ENCODE results near the gene MID1. TPM values are rescaled to one million over a fixed set of nuclear protein-coding genes. Genes with fewer than 3 reads are reported as not detected.
"Not testable (repeated sequence)": the region's sequence is repeated elsewhere in the genome, so short reads cannot be mapped to it uniquely, and the experiment has no call there.

MID1 gene
- total and polyA plus RNA-seq, 2 donors from 2014 or later = 5.3 to 54.1 TPM

DNA sequence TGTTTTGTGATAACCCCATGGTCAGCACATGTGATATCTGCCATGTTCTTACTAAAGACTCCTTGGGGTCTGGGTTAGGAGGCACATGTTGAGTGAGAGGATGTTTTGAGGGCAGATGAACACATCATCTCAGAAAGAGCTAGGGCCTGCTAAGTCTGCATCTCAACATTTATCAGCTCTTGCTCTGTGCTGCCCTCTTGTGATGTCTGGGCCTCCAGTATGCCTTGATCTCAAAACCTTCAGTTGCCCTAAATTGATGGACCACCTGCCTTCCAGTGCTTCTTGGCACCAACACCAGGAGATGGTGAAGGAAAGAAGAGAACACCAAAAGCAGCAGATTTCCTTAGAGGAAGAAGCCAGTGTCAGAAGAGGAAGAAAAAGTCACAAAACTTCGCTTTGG lies 22.5 kb downstream of the MID1 start:
- TF ChIP-seq CTCF (IDR thresholded peaks at IDR 0.05; ENCODE audit: borderline replicate concordance, extremely low read depth, insufficient read depth) = peak; percentile 54
- intact Hi-C loops (cut with DNase I) = no loop called here
- no peaks in the 10 kb centered on the region for H3K9me3 ChIP-seq (ENCODE audit: control insufficient read depth in 2 of 3, insufficient read depth in 1 of 3, low read length in 3 of 3)
- H3K27me3 ChIP-seq (ENCODE audit: control insufficient read depth, insufficient read depth, low read length) = no peaks in the 10 kb centered on the region
- peaks cover 0 to 4% (median 0%) of the 10 kb centered on the region in 3 donors for H3K4me1 ChIP-seq (ENCODE audit: control insufficient read depth in 2 of 3, insufficient read depth in 2 of 3, low read depth in 1 of 3, low read length in 3 of 3)
- DNase-seq = peak in 1 of 5 donors; percentile 53
- H3K9ac ChIP-seq (ENCODE audit: low read length in 3 of 3) = no peak overlapping the region
- no peak overlapping the region for H3K27ac ChIP-seq (ENCODE audit: low read depth in 2 of 2, low read length in 2 of 2)
- no peaks in the 10 kb centered on the region for H3K36me3 ChIP-seq (ENCODE audit: control insufficient read depth in 2 of 3, insufficient read depth in 3 of 3, low read length in 3 of 3)
- no peak overlapping the region for H3K4me3 ChIP-seq (ENCODE audit: low read length in 3 of 3)
- no peak for FAIRE-seq

DNA sequence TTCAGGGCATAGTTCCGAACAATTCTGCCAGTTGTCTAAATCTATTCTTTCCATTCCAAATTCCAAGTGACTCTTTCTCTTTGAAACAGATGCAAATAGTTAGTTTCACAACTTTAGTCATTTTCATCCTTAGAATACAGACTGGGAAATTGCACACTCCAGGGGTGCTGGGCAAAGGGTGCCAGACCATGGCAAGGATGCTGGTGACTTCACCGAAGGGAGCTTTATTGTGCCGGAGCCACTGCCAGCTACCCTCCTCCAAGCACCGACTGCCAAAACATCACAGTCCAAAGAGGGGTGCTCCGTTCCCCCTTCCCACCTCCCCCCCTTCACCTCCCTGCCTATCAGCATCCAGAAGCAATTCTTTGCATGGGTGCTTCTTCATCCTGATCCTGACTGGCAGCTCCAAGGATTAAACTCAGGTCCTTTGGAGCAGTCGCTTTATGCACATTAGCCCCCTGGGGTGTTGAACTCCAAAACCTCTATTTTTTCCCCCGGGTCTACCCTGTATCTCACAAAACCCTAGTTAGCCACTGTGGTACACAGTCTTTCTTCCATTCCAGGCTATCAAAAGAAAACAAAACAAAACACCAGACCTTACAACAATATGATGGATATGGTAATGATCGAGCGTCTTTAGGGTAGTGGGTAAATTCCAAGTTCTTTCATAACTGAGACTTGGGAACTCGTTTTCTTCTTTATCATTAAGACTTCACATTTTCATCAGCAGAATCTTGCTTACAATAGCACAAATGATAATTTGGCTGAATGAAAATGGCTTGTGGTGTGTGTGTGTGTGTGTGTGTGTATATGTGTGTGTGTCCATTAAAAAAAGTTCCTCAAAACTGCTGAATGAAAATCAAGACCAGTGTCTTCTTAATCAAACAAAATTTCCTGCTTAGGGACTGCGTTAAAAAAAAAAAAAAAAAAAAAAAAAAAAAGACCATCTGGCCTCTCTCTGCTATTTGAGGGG lies 28.7 kb downstream of the MID1 start:
- TF ChIP-seq CTCF (IDR thresholded peaks at IDR 0.05; ENCODE audit: borderline replicate concordance, extremely low read depth, insufficient read depth) = no peak
- FAIRE-seq = no peak

GRCh38 chrX:10589787-10590186 lies 30.6 kb downstream of the MID1 start:
- H3K27me3 ChIP-seq (ENCODE audit: control insufficient read depth, insufficient read depth, low read length); H3K4me1 ChIP-seq (ENCODE audit: control insufficient read depth in 2 of 3, insufficient read depth in 2 of 3, low read depth in 1 of 3, low read length in 3 of 3); intact Hi-C loops (cut with DNase I); H3K4me3 ChIP-seq (ENCODE audit: low read length in 3 of 3); H3K36me3 ChIP-seq (ENCODE audit: control insufficient read depth in 2 of 3, insufficient read depth in 3 of 3, low read length in 3 of 3); H3K9me3 ChIP-seq (ENCODE audit: control insufficient read depth in 2 of 3, insufficient read depth in 1 of 3, low read length in 3 of 3); DNase-seq; H3K9ac ChIP-seq (ENCODE audit: low read length in 3 of 3); FAIRE-seq; H3K27ac ChIP-seq (ENCODE audit: low read depth in 2 of 2, low read length in 2 of 2): not testable (repeated sequence)

More for the DNA sequence above, 28.7 kb downstream of the MID1 start:
- no peak overlapping the region for H3K4me3 ChIP-seq (ENCODE audit: low read length in 3 of 3)
- no peaks in the 10 kb centered on the region for H3K36me3 ChIP-seq (ENCODE audit: control insufficient read depth in 2 of 3, insufficient read depth in 3 of 3, low read length in 3 of 3)
- no peaks in the 10 kb centered on the region for H3K4me1 ChIP-seq (ENCODE audit: control insufficient read depth in 2 of 3, insufficient read depth in 2 of 3, low read depth in 1 of 3, low read length in 3 of 3)
- H3K27me3 ChIP-seq (ENCODE audit: control insufficient read depth, insufficient read depth, low read length) = no peaks in the 10 kb centered on the region
- intact Hi-C loops (cut with DNase I) = no loop called here
- H3K9me3 ChIP-seq (ENCODE audit: control insufficient read depth in 2 of 3, insufficient read depth in 1 of 3, low read length in 3 of 3) = no peaks in the 10 kb centered on the region
- no peak overlapping the region for H3K27ac ChIP-seq (ENCODE audit: low read depth in 2 of 2, low read length in 2 of 2)
- H3K9ac ChIP-seq (ENCODE audit: low read length in 3 of 3) = no peak overlapping the region
- DNase-seq = no peak

- FAIRE-seq = no peak
- no peak for DNase-seq
- no peaks in the 10 kb centered on the region for H3K4me1 ChIP-seq (ENCODE audit: control insufficient read depth in 2 of 3, insufficient read depth in 2 of 3, low read depth in 1 of 3, low read length in 3 of 3)
- H3K9ac ChIP-seq (ENCODE audit: low read length in 3 of 3) = no peak overlapping the region
- no peaks in the 10 kb centered on the region for H3K9me3 ChIP-seq (ENCODE audit: control insufficient read depth in 2 of 3, insufficient read depth in 1 of 3, low read length in 3 of 3)
- H3K4me3 ChIP-seq (ENCODE audit: low read length in 3 of 3) = no peak overlapping the region
- intact Hi-C loops (cut with DNase I) = no loop called here
- no peak for TF ChIP-seq CTCF (IDR thresholded peaks at IDR 0.05; ENCODE audit: borderline replicate concordance, extremely low read depth, insufficient read depth)
- H3K36me3 ChIP-seq (ENCODE audit: control insufficient read depth in 2 of 3, insufficient read depth in 3 of 3, low read length in 3 of 3) = no peaks in the 10 kb centered on the region
- H3K27ac ChIP-seq (ENCODE audit: low read depth in 2 of 2, low read length in 2 of 2) = no peak overlapping the region
- no peaks in the 10 kb centered on the region for H3K27me3 ChIP-seq (ENCODE audit: control insufficient read depth, insufficient read depth, low read length)
These were observed 31.3 kb downstream of the MID1 start for GRCh38 chrX:10589098-10589497.

DNA sequence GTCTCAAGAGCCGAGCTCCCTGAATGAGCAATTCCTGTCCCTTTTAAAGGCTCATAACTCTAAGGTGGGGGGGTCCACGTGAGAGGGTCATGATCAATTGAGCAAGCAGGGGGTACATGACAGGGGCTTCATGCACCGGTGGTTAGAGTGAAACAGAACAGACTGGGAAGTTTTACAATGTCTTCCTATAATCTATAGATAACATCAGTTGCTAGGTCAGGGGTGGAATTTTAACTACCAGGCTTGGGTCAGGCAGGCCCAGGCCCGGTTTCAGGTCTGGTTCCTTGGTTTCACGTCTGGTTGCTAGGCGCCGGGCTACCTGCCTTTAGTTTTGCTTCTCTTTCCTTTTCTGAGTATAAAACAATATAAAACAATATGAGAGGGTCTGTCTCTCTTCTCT lies 35.5 kb downstream of the MID1 start:
- DNase-seq; H3K27ac ChIP-seq (ENCODE audit: low read depth in 2 of 2, low read length in 2 of 2); H3K4me3 ChIP-seq (ENCODE audit: low read length in 3 of 3); H3K9me3 ChIP-seq (ENCODE audit: control insufficient read depth in 2 of 3, insufficient read depth in 1 of 3, low read length in 3 of 3); FAIRE-seq; H3K4me1 ChIP-seq (ENCODE audit: control insufficient read depth in 2 of 3, insufficient read depth in 2 of 3, low read depth in 1 of 3, low read length in 3 of 3); H3K9ac ChIP-seq (ENCODE audit: low read length in 3 of 3); intact Hi-C loops (cut with DNase I); H3K27me3 ChIP-seq (ENCODE audit: control insufficient read depth, insufficient read depth, low read length); H3K36me3 ChIP-seq (ENCODE audit: control insufficient read depth in 2 of 3, insufficient read depth in 3 of 3, low read length in 3 of 3): not testable (repeated sequence)
